ENCODE results near the gene PLPP7. TPM values are rescaled to one million over a fixed set of nuclear protein-coding genes. Genes with fewer than 3 reads are reported as not detected.

The PLPP7 gene
- polyA plus RNA-seq, 2 of the 4 experiments (the other 2 are of a cell fraction), result 0.08 TPM; not detected in 1

GRCh38 chr9:131287359-131287758 lies 2.2 kb upstream of the PLPP7 start:
- CTCF ChIA-PET, result interaction anchor here (1.0 to 2.1 kb wide), 4 partner anchors 9 to 49 kb away, joined by 3 to 5 read pairs (median 4); no protein-coding TSS in a partner anchor
- no peak overlapping the region for H3K4me3 ChIP-seq
- no peak for FAIRE-seq

GRCh38 chr9:131288217-131288616 lies 1.3 kb upstream of the PLPP7 start:
- FAIRE-seq, result no peak
- H3K4me3 ChIP-seq, result no peak overlapping the region

More at GRCh38 chr9:131287359-131287758, 2.2 kb upstream of the PLPP7 start:
- no peak for ATAC-seq
- H3K9me3 ChIP-seq, result no peaks in the 10 kb centered on the region
- H3K27ac ChIP-seq, result no peak overlapping the region
- H3K4me1 ChIP-seq, result no peaks in the 10 kb centered on the region
- WGBS (ENCODE audit: missing lambda C conversion rate), result 79% methylated on average over 6 of the region's 6 CpGs
- H3K4me2 ChIP-seq, result no peak overlapping the region
- TF ChIP-seq POLR2A (IDR thresholded peaks at IDR 0.05; ENCODE audit: low read length) (no peak), EP300 (IDR thresholded peaks at IDR 0.05) (no peak), GATA3 (IDR thresholded peaks at IDR 0.05; ENCODE audit: borderline replicate concordance) (no peak), FOSL2 (IDR thresholded peaks at IDR 0.05) (no peak), FOSL2 (CRISPR knock-in tag; IDR thresholded peaks at IDR 0.05) (no peak), NR3C1 (IDR thresholded peaks at IDR 0.05) (no peak), EHF (CRISPR knock-in tag; IDR thresholded peaks at IDR 0.05) (no peak), HOXB13 (CRISPR knock-in tag; IDR thresholded peaks at IDR 0.05; ENCODE audit: low read depth) (no peak)
- TF ChIP-seq, protein P1, sequence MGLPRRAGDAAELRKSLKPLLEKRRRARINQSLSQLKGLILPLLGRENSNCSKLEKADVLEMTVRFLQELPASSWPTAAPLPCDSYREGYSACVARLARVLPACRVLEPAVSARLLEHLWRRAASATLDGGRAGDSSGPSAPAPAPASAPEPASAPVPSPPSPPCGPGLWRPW (IDR thresholded peaks at IDR 0.05), result no peak
- POLR2A ChIA-PET, result no interaction called here
- DNase-seq (ENCODE audit: low read depth in 1 of 2, low spot score in 1 of 2), result no peak

DNA sequence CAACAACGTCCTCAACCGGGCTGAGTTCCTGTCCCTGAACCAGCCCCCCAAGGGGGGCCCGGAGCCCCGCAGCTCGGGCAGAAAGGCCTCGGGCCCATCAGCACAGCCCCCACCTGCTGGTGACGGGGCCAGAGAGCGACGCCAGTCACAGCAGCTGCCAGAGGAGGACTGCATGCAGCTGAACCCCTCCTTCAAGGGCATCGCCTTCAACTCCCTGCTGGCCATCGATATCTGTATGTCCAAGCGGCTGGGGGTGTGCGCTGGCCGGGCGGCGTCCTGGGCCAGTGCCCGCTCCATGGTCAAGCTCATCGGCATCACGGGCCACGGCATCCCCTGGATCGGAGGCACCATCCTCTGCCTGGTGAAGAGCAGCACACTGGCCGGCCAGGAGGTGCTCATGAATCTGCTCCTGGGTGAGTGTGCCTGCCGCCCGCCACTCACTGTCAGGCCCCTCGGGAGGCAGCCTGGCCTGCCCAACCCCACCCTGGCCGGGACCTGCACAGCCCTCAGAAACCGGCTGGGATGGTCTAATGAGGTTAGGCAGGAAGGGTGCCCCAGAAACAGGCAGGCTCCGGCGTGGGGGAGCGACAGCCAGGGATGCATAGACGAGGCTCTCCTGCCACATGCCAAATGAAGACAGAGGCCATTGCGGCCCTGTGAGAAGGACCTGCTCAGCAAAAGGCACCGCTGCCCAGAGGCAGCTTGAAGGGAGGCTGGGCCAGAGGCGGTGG lies 678 bp downstream of the PLPP7 start:
- no peak for DNase-seq (ENCODE audit: low read depth in 1 of 2, low spot score in 1 of 2)
- POLR2A ChIA-PET, result no interaction called here
- CTCF ChIA-PET, result interaction anchor here (1.4 to 2.1 kb wide), 2 partner anchors 9 to 60 kb away, joined by 5 to 6 read pairs; no protein-coding TSS in a partner anchor
- TF ChIP-seq EHMT2 (IDR thresholded peaks at IDR 0.05; ENCODE audit: low read depth) (no peak), ZSCAN20 (CRISPR knock-in tag; IDR thresholded peaks at IDR 0.05) (no peak), ZFP36 (IDR thresholded peaks at IDR 0.05; ENCODE audit: borderline replicate concordance, partially characterized antibody) (no peak), POLR2A (IDR thresholded peaks at IDR 0.05; ENCODE audit: low read length) (no peak), ESRRA (IDR thresholded peaks at IDR 0.05; ENCODE audit: borderline replicate concordance, low read length) (no peak), TP53 (CRISPR knock-in tag; IDR thresholded peaks at IDR 0.05) (no peak), FOXS1 (CRISPR knock-in tag; IDR thresholded peaks at IDR 0.05) (no peak), MAX (IDR thresholded peaks at IDR 0.05) (no peak), CTCF (IDR thresholded peaks at IDR 0.05) (no peak), HOXA7 (CRISPR knock-in tag; IDR thresholded peaks at IDR 0.05) (no peak), RCOR1 (IDR thresholded peaks at IDR 0.05; ENCODE audit: low read depth, low read length) (no peak), NPAS2 (CRISPR knock-in tag; IDR thresholded peaks at IDR 0.05; ENCODE audit: borderline replicate concordance) (no peak)
- TF ChIP-seq, protein P2, sequence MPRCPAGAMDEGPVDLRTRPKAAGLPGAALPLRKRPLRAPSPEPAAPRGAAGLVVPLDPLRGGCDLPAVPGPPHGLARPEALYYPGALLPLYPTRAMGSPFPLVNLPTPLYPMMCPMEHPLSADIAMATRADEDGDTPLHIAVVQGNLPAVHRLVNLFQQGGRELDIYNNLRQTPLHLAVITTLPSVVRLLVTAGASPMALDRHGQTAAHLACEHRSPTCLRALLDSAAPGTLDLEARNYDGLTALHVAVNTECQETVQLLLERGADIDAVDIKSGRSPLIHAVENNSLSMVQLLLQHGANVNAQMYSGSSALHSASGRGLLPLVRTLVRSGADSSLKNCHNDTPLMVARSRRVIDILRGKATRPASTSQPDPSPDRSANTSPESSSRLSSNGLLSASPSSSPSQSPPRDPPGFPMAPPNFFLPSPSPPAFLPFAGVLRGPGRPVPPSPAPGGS (IDR thresholded peaks at IDR 0.05), result no peak
- TF ChIP-seq, protein P3, sequence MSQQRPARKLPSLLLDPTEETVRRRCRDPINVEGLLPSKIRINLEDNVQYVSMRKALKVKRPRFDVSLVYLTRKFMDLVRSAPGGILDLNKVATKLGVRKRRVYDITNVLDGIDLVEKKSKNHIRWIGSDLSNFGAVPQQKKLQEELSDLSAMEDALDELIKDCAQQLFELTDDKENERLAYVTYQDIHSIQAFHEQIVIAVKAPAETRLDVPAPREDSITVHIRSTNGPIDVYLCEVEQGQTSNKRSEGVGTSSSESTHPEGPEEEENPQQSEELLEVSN (IDR thresholded peaks at IDR 0.05; ENCODE audit: borderline replicate concordance, low read depth), result no peak
- TF ChIP-seq, protein P4, sequence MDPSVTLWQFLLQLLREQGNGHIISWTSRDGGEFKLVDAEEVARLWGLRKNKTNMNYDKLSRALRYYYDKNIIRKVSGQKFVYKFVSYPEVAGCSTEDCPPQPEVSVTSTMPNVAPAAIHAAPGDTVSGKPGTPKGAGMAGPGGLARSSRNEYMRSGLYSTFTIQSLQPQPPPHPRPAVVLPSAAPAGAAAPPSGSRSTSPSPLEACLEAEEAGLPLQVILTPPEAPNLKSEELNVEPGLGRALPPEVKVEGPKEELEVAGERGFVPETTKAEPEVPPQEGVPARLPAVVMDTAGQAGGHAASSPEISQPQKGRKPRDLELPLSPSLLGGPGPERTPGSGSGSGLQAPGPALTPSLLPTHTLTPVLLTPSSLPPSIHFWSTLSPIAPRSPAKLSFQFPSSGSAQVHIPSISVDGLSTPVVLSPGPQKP (IDR thresholded peaks at IDR 0.05; ENCODE audit: low read depth, low read length), result no peak
- TF ChIP-seq, protein P1 (IDR thresholded peaks at IDR 0.05), result no peak
- no peak for FAIRE-seq
- no peak overlapping the region for H3K27ac ChIP-seq
- ATAC-seq, result peak in 1 of 2 experiments; percentile 10; a peak in 2 of 6 replicates
- H3K4me2 ChIP-seq, result no peak overlapping the region
- H3K4me1 ChIP-seq, result no peaks in the 10 kb centered on the region
- no peaks in the 10 kb centered on the region for H3K9me3 ChIP-seq
- 84% methylated on average over 24 of the region's 34 CpGs for WGBS (ENCODE audit: missing lambda C conversion rate)
- H3K4me3 ChIP-seq, result no peak overlapping the region

More at GRCh38 chr9:131288217-131288616, 1.3 kb upstream of the PLPP7 start:
- no peak for DNase-seq (ENCODE audit: low read depth in 1 of 2, low spot score in 1 of 2)
- CTCF ChIA-PET, result interaction anchor here (0.6 to 2.1 kb wide), 5 partner anchors 13 to 242 kb away, joined by 3 to 5 read pairs (median 3); no protein-coding TSS in a partner anchor
- Histone ChIP-seq H3K4me1 (no peaks in the 10 kb centered on the region), H3K4me2 (no peak overlapping the region), H3K9me3 (no peaks in the 10 kb centered on the region), H3K27ac (no peak overlapping the region)
- WGBS (ENCODE audit: missing lambda C conversion rate), result 71% methylated on average over 7 of the region's 9 CpGs
- POLR2A ChIA-PET, result no interaction called here
- no peak for TF ChIP-seq TFCP2L1 (CRISPR knock-in tag; IDR thresholded peaks at IDR 0.05)
- no peak for TF ChIP-seq JUNB (IDR thresholded peaks at IDR 0.05)
- TF ChIP-seq ZC3H11A (IDR thresholded peaks at IDR 0.05), result no peak
- no peak for TF ChIP-seq HOXB5 (CRISPR knock-in tag; IDR thresholded peaks at IDR 0.05)
- TF ChIP-seq ESRRA (IDR thresholded peaks at IDR 0.05; ENCODE audit: borderline replicate concordance, low read length), result no peak
- no peak for TF ChIP-seq ZSCAN20 (CRISPR knock-in tag; IDR thresholded peaks at IDR 0.05)
- no peak for TF ChIP-seq SMC3 (IDR thresholded peaks at IDR 0.05)
- TF ChIP-seq RAD21 (conservative IDR thresholded peaks at IDR 0.05 in 1 of 2, IDR thresholded peaks at IDR 0.05 in 1 of 2), result no peak
- TF ChIP-seq POLR2AphosphoS2 (conservative IDR thresholded peaks at IDR 0.05; ENCODE audit: low read length), result no peak
- no peak for TF ChIP-seq POLR2A (IDR thresholded peaks at IDR 0.05; ENCODE audit: low read length)
- no peak for TF ChIP-seq GATA3 (IDR thresholded peaks at IDR 0.05; ENCODE audit: borderline replicate concordance)
- TF ChIP-seq CHD4 (IDR thresholded peaks at IDR 0.05; ENCODE audit: borderline replicate concordance), result no peak
- no peak for TF ChIP-seq TP53 (CRISPR knock-in tag; IDR thresholded peaks at IDR 0.05)
- no peak for TF ChIP-seq HDAC2 (IDR thresholded peaks at IDR 0.05)
- no peak for TF ChIP-seq EP300 (IDR thresholded peaks at IDR 0.05)
- TF ChIP-seq MAZ (IDR thresholded peaks at IDR 0.05; ENCODE audit: borderline replicate concordance, low read depth, low read length), result no peak
- no peak for TF ChIP-seq CBX8 (IDR thresholded peaks at IDR 0.05)
- no peak for TF ChIP-seq RCOR1 (IDR thresholded peaks at IDR 0.05; ENCODE audit: low read depth, low read length)
- no peak for ATAC-seq

All from A549 (cell line).